ENCODE measurements around the gene E2F2. TPM values are rescaled to one million over a fixed set of nuclear protein-coding genes. Genes with fewer than 3 reads are reported as not detected.

E2F2 gene
- total RNA-seq, 1 experiment from 2014 or later = 46.1 TPM

- H3K27me3 ChIP-seq (replicated peaks; ENCODE audit: insufficient read depth, low read depth, low read length, poor library complexity) = no peaks in the 10 kb centered on the region
- intact Hi-C loops (cut with micrococcal nuclease; ENCODE audit: unreplicated experiment) = no loop called here
- no peak for TF ChIP-seq EZH2 (IDR thresholded peaks at IDR 0.05; ENCODE audit: borderline replicate concordance, low read depth, low read length, poor library complexity, severe bottlenecking)
- TF ChIP-seq CTCF (conservative IDR thresholded peaks at IDR 0.05; ENCODE audit: low read depth, low read length) = no peak
- no peak for DNase-seq (ENCODE audit: low spot score)
- CTCF ChIA-PET = interaction anchor here (0.7 to 1.2 kb wide), 2 partner anchors 70 to 73 kb away, joined by 4 to 5 read pairs; no protein-coding TSS in a partner anchor
- H3K4me3 ChIP-seq (ENCODE audit: low read depth, low read length, poor library complexity, severe bottlenecking) = no peak overlapping the region
- POLR2A ChIA-PET (ENCODE audit: low non-redundant PET) = interaction anchor here (0.6 kb wide), 1 partner anchor 275 kb away, joined by 16 read pairs; no protein-coding TSS in a partner anchor
- peaks cover 51% of the 10 kb centered on the region for H3K4me1 ChIP-seq (ENCODE audit: insufficient read depth, low read length, poor library complexity, severe bottlenecking)
- no TSS peak for BruUV-seq (replicated peaks)
- H3K27ac ChIP-seq (ENCODE audit: low read depth, low read length, poor library complexity, severe bottlenecking) = peak overlapping the region; percentile 52
- H3K36me3 ChIP-seq (ENCODE audit: insufficient read depth, low read length, poor library complexity, severe bottlenecking) = no peaks in the 10 kb centered on the region
- H3K9me3 ChIP-seq (ENCODE audit: low read depth, low read length, poor library complexity, severe bottlenecking) = no peaks in the 10 kb centered on the region
Measured at GRCh38 chr1:23564529-23565122, 33.6 kb upstream of the E2F2 start.

- H3K27me3 ChIP-seq (replicated peaks; ENCODE audit: insufficient read depth, low read depth, low read length, poor library complexity) = no peaks in the 10 kb centered on the region
- peaks cover 50% of the 10 kb centered on the region for H3K4me1 ChIP-seq (ENCODE audit: insufficient read depth, low read length, poor library complexity, severe bottlenecking)
- no peaks in the 10 kb centered on the region for H3K36me3 ChIP-seq (ENCODE audit: insufficient read depth, low read length, poor library complexity, severe bottlenecking)
- POLR2A ChIA-PET (ENCODE audit: low non-redundant PET) = no interaction called here
- intact Hi-C loops (cut with micrococcal nuclease; ENCODE audit: unreplicated experiment) = no loop called here
- DNase-seq (ENCODE audit: low spot score) = no peak
- BruUV-seq (replicated peaks) = no TSS peak
- CTCF ChIA-PET = interaction anchor here (0.6 to 1.2 kb wide), 3 partner anchors 56 to 73 kb away, joined by 3 to 5 read pairs (median 4); no protein-coding TSS in a partner anchor
- TF ChIP-seq EZH2 (IDR thresholded peaks at IDR 0.05; ENCODE audit: borderline replicate concordance, low read depth, low read length, poor library complexity, severe bottlenecking) (no peak), CTCF (conservative IDR thresholded peaks at IDR 0.05; ENCODE audit: low read depth, low read length) (no peak)
- no peak overlapping the region for H3K4me3 ChIP-seq (ENCODE audit: low read depth, low read length, poor library complexity, severe bottlenecking)
- H3K9me3 ChIP-seq (ENCODE audit: low read depth, low read length, poor library complexity, severe bottlenecking) = no peaks in the 10 kb centered on the region
- peak overlapping the region; percentile 52 for H3K27ac ChIP-seq (ENCODE audit: low read depth, low read length, poor library complexity, severe bottlenecking)
Measured at GRCh38 chr1:23563755-23564374, 32.8 kb upstream of the E2F2 start.

GRCh38 chr1:23563003-23563402, 32.0 kb upstream of the E2F2 start:
- BruUV-seq (replicated peaks) = TSS peak; percentile 92
- Histone ChIP-seq H3K4me3 (ENCODE audit: low read depth, low read length, poor library complexity, severe bottlenecking) (no peak overlapping the region), H3K36me3 (ENCODE audit: insufficient read depth, low read length, poor library complexity, severe bottlenecking) (peaks cover 2% of the 10 kb centered on the region), H3K9me3 (ENCODE audit: low read depth, low read length, poor library complexity, severe bottlenecking) (no peaks in the 10 kb centered on the region), H3K27ac (ENCODE audit: low read depth, low read length, poor library complexity, severe bottlenecking) (peak overlapping the region; percentile 99), H3K4me1 (ENCODE audit: insufficient read depth, low read length, poor library complexity, severe bottlenecking) (peaks cover 44% of the 10 kb centered on the region), H3K27me3 (replicated peaks; ENCODE audit: insufficient read depth, low read depth, low read length, poor library complexity) (no peaks in the 10 kb centered on the region)
- DNase-seq (ENCODE audit: low spot score) = no peak
- intact Hi-C loops (cut with micrococcal nuclease; ENCODE audit: unreplicated experiment) = no loop called here
- POLR2A ChIA-PET (ENCODE audit: low non-redundant PET) = no interaction called here
- TF ChIP-seq EZH2 (IDR thresholded peaks at IDR 0.05; ENCODE audit: borderline replicate concordance, low read depth, low read length, poor library complexity, severe bottlenecking) (no peak), CTCF (conservative IDR thresholded peaks at IDR 0.05; ENCODE audit: low read depth, low read length) (no peak)
- CTCF ChIA-PET = interaction anchor here (0.6 kb wide), 1 partner anchor 56 kb away, joined by 3 read pairs; no protein-coding TSS in a partner anchor

Data from A673 (cell line).